ENCODE measurements around the gene RNF111. TPM values are rescaled to one million over a fixed set of nuclear protein-coding genes. Genes with fewer than 3 reads are reported as not detected.
"Not testable (repeated sequence)": the region's sequence is repeated elsewhere in the genome, so short reads cannot be mapped to it uniquely, and the experiment has no call there.

The RNF111 gene
- total RNA-seq, 1 donor from 2014 or later = 39.8 TPM

- peaks cover 8% of the 10 kb centered on the region for H3K36me3 ChIP-seq
- H3K4me3 ChIP-seq = peak overlapping the region; percentile 98
- TF ChIP-seq, protein P1, sequence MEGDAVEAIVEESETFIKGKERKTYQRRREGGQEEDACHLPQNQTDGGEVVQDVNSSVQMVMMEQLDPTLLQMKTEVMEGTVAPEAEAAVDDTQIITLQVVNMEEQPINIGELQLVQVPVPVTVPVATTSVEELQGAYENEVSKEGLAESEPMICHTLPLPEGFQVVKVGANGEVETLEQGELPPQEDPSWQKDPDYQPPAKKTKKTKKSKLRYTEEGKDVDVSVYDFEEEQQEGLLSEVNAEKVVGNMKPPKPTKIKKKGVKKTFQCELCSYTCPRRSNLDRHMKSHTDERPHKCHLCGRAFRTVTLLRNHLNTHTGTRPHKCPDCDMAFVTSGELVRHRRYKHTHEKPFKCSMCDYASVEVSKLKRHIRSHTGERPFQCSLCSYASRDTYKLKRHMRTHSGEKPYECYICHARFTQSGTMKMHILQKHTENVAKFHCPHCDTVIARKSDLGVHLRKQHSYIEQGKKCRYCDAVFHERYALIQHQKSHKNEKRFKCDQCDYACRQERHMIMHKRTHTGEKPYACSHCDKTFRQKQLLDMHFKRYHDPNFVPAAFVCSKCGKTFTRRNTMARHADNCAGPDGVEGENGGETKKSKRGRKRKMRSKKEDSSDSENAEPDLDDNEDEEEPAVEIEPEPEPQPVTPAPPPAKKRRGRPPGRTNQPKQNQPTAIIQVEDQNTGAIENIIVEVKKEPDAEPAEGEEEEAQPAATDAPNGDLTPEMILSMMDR (IDR thresholded peaks at IDR 0.05) = no peak
- ATAC-seq (no peak), DNase-seq (no peak)
- H3K4me1 ChIP-seq = peaks cover 25% of the 10 kb centered on the region
- H3K27me3 ChIP-seq (ENCODE audit: low read depth) = no peaks in the 10 kb centered on the region
- H3K27ac ChIP-seq = peak overlapping the region; percentile 88
- intact Hi-C loops (cut with DNase I) = loop anchor here (10.0 kb wide), 1 partner anchor 508 kb away; no protein-coding TSS in a partner anchor
- no peaks in the 10 kb centered on the region for H3K9me3 ChIP-seq
These were observed 427 bp upstream of the RNF111 start for GRCh38 chr15:58987036-58987435.

DNA sequence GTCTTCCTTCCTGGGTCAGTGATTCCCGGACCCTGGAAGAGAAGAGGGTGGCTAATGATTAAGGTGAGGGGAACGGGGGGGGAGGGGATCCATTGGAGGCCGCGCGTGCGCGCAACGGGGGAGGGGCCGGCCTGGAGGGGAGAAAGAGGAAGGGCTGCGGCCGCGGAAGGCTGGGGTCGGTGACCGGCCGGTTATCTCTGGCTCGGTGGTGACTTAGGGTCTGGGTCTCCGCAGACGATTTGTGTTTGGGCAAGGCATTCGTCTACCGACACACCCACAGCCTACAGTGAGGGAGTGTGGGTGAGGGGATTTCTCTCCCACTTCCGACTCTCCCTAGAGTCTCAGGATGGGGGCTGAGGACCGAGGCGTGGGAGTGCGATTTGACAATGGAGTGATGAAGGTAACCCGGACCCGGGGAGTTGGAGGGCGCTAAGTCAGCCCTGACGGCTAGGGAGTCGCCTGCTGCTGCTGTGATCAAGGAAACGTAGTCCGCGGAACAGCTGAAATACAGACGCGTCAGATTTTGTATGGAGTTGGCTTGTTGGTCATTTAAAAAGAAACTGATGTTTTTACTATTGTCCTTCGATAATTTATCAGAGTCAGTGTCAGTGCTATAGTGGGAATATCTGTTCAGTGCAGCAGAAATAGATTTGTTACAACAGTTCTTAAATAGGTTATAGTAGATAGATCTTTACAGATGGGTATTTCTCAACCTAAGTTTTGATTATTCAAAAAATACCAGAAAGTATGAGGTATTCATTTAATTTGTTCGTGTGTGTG lies 733 bp downstream of the RNF111 start:
- H3K27me3 ChIP-seq (ENCODE audit: low read depth) = no peaks in the 10 kb centered on the region
- intact Hi-C loops (cut with DNase I) = loop anchor here (10.0 kb wide), 1 partner anchor 507 kb away; no protein-coding TSS in a partner anchor
- ATAC-seq = peak; percentile 90 to 94
- peak overlapping the region; percentile 88 for H3K27ac ChIP-seq
- H3K9me3 ChIP-seq = no peaks in the 10 kb centered on the region
- peak overlapping the region; percentile 98 for H3K4me3 ChIP-seq
- peaks cover 17% of the 10 kb centered on the region for H3K36me3 ChIP-seq
- H3K4me1 ChIP-seq = peaks cover 25% of the 10 kb centered on the region
- DNase-seq = peak; percentile 86
- TF ChIP-seq, protein P1 (IDR thresholded peaks at IDR 0.05) = no peak

- intact Hi-C loops (cut with DNase I) = no loop called here
- ATAC-seq = no peak
- DNase-seq = no peak
- Histone ChIP-seq H3K27me3 (ENCODE audit: low read depth) (no peaks in the 10 kb centered on the region), H3K4me3 (no peak overlapping the region), H3K4me1 (peaks cover 40% of the 10 kb centered on the region), H3K36me3 (peaks cover 17% of the 10 kb centered on the region), H3K9me3 (no peaks in the 10 kb centered on the region), H3K27ac (no peak overlapping the region)
- TF ChIP-seq, protein P1 (IDR thresholded peaks at IDR 0.05) = no peak
These were observed 4.7 kb downstream of the RNF111 start for GRCh38 chr15:58992181-58992580.

DNA sequence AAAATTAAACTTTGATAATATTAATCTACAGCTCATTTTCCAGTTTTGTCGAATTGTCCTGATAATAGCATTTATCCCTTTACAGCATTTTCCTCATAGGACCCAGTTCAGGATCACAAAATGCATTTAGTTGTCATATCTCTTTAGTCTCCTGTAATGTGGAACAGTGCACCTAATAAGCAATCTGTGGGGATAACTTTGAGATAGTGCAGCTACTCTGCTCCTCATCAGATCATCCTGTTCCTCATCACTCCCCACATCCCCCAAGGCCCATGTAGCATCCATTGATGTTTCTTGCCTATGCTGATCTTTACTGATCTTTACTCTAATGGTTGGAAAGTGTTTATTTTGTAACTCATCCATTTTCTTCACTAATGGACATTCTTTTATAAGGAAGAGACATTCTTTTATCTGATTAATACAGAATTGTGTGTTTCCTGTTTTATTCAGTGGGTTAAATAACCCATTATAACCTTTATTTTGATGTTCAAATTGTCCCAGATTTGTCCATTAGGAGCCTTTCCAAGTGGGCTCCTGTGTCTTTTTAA lies 7.5 kb downstream of the RNF111 start:
- no peak for DNase-seq
- TF ChIP-seq, protein P1 (IDR thresholded peaks at IDR 0.05) = no peak
- H3K4me3 ChIP-seq = no peak overlapping the region
- H3K27me3 ChIP-seq (ENCODE audit: low read depth) = no peaks in the 10 kb centered on the region
- ATAC-seq = no peak
- H3K27ac ChIP-seq = no peak overlapping the region
- H3K9me3 ChIP-seq = no peaks in the 10 kb centered on the region
- H3K36me3 ChIP-seq = peaks cover 17% of the 10 kb centered on the region
- H3K4me1 ChIP-seq = peaks cover 25% of the 10 kb centered on the region
- intact Hi-C loops (cut with DNase I) = no loop called here

DNA sequence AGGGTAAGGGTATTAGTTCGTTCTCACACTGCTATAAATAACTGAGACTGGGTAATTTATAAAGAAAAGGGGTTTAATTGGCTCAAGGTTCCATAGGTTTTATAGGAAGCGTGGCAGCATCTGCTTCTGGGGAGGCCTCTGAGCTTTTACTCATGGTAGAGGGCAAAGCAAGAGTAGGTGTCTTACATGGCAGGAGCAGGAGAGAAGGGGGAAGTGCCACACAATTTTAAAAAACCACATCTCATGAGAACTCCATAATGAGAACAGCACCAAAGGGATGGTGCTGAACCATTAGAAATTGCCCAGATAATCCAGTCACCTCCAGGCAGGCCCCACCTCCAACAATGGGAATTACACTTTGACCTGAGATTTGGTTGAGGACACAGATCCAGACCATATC lies 12.2 kb downstream of the RNF111 start:
- peaks cover 5% of the 10 kb centered on the region for H3K36me3 ChIP-seq
- DNase-seq = no peak
- H3K27me3 ChIP-seq (ENCODE audit: low read depth) = no peaks in the 10 kb centered on the region
- no peak for ATAC-seq
- H3K4me3 ChIP-seq = no peak overlapping the region
- peaks cover 30% of the 10 kb centered on the region for H3K4me1 ChIP-seq
- H3K27ac ChIP-seq = no peak overlapping the region
- TF ChIP-seq, protein P1 (IDR thresholded peaks at IDR 0.05) = no peak
- intact Hi-C loops (cut with DNase I) = no loop called here
- no peaks in the 10 kb centered on the region for H3K9me3 ChIP-seq

DNA sequence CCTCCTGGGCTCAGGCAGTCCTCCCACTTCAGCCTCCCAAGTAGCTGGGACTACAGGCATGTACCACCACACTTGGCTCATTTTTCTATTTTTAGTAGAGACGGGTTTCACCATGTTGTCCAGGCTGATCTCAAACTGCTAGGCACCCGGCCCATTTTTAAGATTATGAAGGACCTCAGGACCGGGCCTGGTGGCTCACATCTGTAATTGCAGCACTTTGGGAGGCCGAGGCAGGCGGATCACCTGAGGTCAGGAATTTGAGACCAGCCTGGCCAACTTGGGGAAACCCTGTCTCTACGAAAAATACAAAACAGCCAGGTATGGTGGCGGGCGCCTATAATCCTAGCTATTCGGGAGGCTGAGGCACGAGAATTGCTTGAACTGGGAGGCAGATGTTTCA lies 12.8 kb downstream of the RNF111 start:
- H3K27me3 ChIP-seq (ENCODE audit: low read depth); ATAC-seq; H3K27ac ChIP-seq; H3K4me3 ChIP-seq; H3K9me3 ChIP-seq; DNase-seq; H3K36me3 ChIP-seq; intact Hi-C loops (cut with DNase I): not testable (repeated sequence)
- H3K4me1 ChIP-seq = peaks cover 24% of the 10 kb centered on the region
